GM18951 (cell line): ENCODE measurements around the gene KLHL17.

Experiments
- POLR2A ChIP-seq: IDR thresholded peaks from 4 replicates; pipeline ENCODE4 v1.6.1; 2011; ENCODE audit warnings: mild to moderate bottlenecking; ENCODE audit not compliant: insufficient read length, insufficient read depth; ENCODE audit errors: extremely low read depth
- in situ Hi-C: fragments of 300-500 bp; cut with MboI; formaldehyde crosslinking; loops from one replicate; pipeline ENCODE4 v1.12.0; 2022; ENCODE audit warnings: low sequenced_read_pairs, mixed read lengths, inconsistent platforms; ENCODE audit not compliant: unreplicated experiment

KLHL17 gene

GRCh38 chr1:938088-938683 lies 22.2 kb upstream of the KLHL17 start:
- in situ Hi-C loops, result no loop called here
- TF ChIP-seq POLR2A, result no peak

- in situ Hi-C loops, result no loop called here
- TF ChIP-seq POLR2A, result no peak
These were observed 21.5 kb upstream of the KLHL17 start for GRCh38 chr1:938711-939489.

GRCh38 chr1:939511-940106 lies 20.8 kb upstream of the KLHL17 start:
- in situ Hi-C loops, result no loop called here
- TF ChIP-seq POLR2A, result no peak

GRCh38 chr1:940107-941014 lies 20.0 kb upstream of the KLHL17 start:
- in situ Hi-C loops, result no loop called here
- TF ChIP-seq POLR2A, result no peak

- in situ Hi-C loops, result no loop called here
- no peak for TF ChIP-seq POLR2A
These were observed 19.3 kb upstream of the KLHL17 start for GRCh38 chr1:941015-941587.

- no peak for TF ChIP-seq POLR2A
- in situ Hi-C loops, result no loop called here
These were observed 18.6 kb upstream of the KLHL17 start for GRCh38 chr1:941588-942383.

GRCh38 chr1:942411-942821 lies 18.0 kb upstream of the KLHL17 start:
- TF ChIP-seq POLR2A, result no peak
- in situ Hi-C loops, result no loop called here

- in situ Hi-C loops, result no loop called here
- TF ChIP-seq POLR2A, result peak; percentile 23
These were observed 17.4 kb upstream of the KLHL17 start for GRCh38 chr1:942864-943533.

- no peak for TF ChIP-seq POLR2A
- in situ Hi-C loops, result no loop called here
These were observed 16.6 kb upstream of the KLHL17 start for GRCh38 chr1:943545-944340.

- in situ Hi-C loops, result no loop called here
- TF ChIP-seq POLR2A, result no peak
These were observed 15.8 kb upstream of the KLHL17 start for GRCh38 chr1:944341-945325.
